ENCODE data around the gene CTSH.
"Not testable (repeated sequence)": the region's sequence is repeated elsewhere in the genome, so short reads cannot be mapped to it uniquely, and the experiment has no call there.

The CTSH gene

DNA sequence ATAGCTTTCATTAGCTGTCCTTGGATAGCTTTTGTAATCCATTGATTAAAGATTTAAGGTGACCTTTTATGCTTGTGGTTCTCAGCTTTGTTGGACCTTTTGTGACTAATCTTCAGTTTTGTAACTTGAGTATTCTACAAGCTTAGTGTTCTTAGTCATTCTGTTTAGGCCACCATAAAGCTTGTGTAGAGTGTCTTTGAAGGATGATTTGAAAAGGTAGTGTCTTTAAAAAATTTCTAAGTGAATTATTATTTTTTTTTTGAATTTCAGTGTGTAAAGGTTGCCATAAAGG is 64.7 kb downstream of the CTSH start:
- DNase-seq = no peak

DNA sequence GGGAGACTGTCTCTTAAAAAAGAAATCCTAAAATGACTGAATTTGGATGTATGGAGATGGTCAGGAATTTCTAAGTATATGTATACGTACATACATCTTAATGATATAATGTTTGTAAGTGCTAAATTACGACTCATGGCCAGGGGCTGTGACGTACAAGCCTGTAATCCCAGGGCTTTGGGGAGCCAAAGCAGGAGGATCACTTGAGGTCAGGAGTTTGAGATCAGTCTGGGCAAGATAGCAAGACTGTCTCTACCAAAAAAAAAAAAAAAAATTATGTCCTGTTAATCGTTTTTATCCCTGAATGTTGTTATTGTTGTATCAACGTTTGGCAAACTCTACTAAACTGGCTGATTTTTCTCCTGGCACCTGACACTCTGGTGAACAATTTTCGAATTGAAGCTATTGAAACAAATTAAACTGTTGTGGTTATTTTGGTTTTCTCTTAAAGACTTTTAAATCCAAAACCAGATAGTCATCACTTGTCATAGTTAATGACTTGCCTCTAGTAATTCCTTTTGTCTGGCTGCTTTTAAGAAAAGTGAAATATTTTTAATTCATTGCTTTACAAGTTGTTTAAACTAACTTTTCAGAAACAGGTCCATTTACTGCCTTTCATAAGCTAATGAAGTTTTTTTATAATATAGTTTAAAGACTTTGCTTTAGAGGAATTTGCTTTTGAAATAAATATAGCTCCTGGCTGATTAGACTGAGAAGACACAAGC is 65.2 kb downstream of the CTSH start:
- DNase-seq = no peak

DNA sequence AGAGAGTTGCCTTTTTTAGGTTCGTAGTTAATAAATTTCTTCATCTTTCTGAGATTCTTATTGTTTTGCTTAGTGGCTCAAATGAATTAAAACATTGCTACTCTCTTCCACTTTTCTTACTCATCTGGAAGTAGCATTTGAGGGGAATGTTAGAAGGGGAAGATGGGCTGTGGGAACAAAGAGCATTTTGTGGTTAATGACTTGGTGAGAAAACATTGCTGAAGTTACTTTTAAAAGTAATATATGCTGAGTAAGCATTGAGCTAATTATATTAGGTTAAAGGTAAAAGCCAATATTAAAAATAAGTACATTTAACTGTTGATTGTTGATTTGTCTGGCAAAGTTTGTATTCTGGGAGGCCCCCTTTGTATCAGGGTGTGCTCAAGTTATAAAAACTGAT is 66.5 kb downstream of the CTSH start:
- no peak for DNase-seq

DNA sequence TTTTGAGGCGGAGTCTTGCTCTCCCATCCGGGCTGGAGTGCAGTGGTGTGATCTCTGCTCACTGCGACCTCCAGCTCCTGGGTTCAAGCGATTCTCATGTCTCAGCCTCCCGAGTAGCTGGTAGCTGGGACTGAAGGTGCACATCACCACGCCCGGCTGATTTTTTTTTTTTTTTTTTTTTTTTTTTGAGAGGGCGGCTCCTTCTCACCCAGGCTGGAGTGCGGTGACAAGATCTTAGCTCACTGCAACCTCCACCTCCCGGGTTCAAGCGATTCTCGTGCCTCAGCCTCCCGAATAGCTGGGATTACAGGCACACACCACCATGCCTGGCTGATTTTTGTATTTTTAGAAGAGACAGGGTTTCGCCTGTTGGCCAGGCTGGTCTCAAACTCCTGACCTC is 67.9 kb downstream of the CTSH start:
- not testable (repeated sequence) for DNase-seq

DNA sequence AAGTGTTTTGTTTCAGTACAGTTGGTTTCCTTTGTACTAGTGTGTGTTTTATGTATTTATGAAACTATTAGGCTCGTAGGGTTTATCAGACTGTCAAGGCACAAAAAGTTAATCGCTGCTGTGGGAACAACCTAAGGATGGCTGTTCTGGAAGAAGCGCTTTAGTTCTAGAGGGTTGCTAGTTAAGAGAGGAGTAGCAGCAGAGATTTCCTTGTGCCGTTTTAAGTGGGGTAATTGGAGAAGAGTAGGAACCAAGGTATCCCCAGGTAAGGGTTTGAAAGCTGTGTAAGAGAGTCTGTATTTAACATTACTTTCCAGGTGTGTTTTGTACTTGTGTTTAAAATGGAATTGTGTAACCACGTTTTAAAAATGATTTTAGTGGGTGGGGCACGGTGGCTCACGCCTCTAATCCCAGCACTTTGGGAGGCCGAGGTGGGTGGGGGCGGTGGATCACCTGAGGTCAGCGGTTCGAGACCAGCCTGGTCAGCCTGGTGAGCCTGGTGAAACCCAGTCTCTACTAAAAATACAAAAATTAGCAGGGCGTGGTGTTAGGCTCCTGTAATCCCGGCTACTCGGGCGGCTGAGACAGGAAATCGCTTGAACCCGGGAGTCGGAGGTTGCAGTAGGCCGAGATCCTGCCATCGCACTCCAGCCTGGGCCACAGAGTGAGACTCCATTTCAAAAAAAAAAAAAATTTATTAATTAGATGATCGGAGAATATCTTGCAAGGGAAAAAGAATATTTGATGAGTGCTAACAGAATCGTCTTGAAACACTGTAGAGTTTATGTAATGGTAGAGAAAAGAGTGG is 69.5 kb downstream of the CTSH start:
- no peak for DNase-seq

DNA sequence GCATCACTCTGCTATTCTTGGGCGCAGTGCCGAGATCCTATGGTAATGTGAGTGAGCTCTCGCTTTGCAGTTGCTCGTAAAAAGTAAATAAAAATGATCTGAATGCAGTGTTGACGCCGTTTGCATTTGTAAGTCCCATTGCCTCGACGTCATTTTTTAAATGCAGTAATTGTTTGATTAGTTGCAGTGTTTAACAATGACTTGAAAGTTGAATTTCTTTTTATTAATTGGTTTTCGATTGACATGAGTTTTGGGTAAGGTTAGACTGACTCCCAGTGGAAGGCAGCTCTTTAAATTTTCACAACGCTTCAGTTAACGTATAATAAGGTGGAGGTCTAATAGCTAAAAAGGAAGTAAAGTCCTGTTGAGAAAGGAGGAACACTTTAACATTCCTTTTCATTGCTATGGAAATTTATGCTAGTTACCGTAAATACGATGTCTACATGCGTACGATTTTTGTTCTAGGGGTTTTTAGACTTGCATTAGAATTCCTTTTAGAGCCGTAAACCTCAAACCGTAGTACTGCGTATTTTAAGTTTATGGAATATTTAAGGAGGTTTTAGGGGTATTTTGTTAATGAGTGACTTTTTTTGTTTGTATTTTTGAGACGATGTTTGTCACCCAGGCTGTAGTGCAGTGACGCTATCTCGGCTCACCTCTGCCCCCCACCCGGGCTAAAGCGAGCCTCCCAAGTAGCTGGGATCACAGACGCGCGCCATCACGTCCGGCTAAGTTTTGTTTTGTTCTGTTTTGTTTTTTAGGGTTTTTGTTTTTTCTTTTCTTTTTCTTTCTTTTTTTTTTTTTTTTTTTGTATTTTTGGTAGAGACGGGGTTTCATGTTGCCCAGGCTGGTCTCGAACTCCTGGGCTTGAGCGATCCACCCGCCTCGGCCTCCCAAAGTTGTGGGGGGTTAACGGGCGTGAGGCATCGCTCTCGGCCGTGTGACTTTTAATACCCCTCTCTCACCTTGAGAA is 70.8 kb downstream of the CTSH start:
- no peak for DNase-seq

DNA sequence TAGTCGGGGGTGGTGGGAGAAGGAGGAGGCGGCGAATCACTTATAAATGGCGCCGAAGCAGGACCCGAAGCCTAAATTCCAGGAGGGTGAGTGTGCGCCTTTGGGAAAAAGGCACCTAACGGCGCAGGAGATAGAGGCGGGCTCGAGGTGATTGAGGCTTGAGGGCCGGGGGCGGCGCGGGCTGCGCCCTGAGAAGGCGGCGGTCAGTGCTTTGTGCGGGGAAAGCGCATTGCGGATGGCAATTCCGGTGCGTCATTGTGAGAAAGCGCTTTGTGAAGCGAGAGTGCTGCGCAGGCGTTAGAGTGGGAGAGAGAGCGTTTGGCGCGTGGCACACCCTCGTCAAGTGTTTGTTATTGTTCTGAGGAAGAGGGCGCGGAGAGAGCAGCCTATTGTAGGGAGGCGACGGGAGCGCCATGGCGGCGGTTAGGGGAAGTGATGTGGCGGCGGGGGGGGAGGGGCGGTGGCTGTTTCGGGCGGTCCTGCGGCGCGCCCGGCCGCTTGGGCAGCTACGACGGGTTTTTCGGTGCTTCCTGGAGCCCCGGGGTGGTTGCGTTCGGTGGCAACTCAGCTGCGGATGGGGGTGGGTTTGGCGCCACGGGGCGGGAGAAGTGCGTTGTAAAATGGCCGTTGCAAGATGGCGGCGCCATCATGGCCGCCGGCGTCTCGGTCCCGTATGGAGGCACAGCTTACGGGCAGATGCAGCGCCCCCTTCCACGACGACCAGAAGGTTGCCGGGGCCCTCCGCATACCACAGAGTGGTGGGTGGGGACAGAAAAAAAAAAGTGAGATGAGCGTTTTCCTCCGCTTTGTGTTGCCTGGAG is 71.7 kb downstream of the CTSH start:
- peak; percentile 75 for DNase-seq

DNA sequence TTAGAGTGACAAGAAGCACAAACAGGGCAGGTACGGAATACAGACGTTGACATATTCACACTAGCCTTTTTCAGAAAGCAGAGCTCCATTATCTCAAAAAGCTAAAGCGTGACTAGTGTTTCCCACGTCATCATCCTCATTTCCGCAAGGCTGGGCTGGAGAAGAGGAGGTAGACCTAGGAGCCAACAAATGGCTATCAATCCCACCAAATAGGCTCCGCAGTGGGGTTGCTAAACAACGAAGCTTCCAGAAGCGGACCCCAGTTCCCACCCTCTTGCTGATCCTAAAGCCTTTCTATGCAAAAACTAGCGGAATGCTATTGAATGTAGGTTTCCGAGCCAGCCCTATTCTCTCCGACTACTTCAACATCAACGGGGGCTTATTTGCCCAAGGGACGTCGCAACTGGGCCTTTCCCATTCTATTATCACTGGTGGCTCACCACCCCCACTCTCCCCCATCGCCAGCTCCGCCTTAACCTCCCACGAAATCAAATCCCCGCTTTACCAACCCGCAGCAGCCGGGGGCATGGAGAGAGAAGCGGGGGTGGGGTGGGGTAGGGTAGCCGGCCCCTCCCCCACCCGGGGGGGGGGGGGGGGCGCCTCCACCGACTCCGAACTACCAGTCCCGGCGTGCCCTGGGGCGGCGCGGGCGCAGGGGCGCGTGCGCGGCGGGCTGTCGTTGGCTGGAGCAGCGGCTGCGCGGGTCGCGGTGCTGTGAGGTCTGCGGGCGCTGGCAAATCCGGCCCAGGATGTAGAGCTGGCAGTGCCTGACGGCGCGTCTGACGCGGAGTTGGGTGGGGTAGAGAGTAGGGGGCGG is 72.5 kb downstream of the CTSH start, which contains the start of gene MORF4L1:
MORF4L1 (plus strand) TSS at position 736 of the 817 bp plus-strand sequence. CDS start 128 bp downstream, outside the sequence.
- peak; percentile 58 for DNase-seq

DNA sequence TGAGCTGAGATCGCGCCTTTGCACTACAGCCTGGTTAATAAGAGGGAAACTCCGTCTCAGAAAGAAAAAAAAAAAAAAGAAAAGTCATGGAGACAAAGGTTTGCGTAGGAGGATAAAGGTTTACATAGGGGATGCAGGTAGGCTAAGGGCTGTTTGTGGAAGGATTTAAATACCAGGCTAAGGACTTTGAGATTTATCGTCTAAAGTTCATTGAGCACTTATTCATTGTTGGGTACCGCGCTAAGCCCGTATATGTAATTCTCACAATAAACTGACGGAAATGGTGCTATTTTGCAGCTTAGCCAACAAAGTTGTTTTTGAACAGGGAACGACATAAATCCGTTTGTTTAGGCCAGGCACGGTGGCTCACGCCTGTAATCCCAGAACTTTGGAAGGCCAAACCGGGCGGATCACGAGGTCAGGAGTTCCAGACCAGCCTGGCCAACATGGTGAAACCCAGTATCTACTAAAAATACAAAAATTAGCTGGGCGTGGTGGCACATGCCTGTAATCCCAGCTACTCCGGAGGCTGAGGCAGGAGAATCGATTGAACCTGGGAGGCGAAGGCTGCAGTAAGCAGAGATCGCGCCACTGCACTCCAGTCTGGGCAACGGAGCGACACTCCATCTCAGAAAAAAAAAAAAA is 73.2 kb downstream of the CTSH start:
- not testable (repeated sequence) for DNase-seq
